Karpas-422 (cell line): ENCODE data around the gene MOCOS. TPM values are rescaled to one million over a fixed set of nuclear protein-coding genes. Genes with fewer than 3 reads are reported as not detected.

Source experiments
- DNase-seq: peaks from one replicate; pipeline ENCODE4 v3.0.0-alpha.2; 2015
- H2AFZ ChIP-seq: fragments of 200-600 bp; sonication (generic); 2 replicates; pipeline ENCODE4 v1.6.1; 2014; ENCODE audit warnings: antibody characterized with exemption, low read length, mixed read lengths
- H3K27ac ChIP-seq: fragments of 200-600 bp; sonication (generic); 2 replicates; pipeline ENCODE4 v1.5.1; 2014; ENCODE audit warnings: mild to moderate bottlenecking, low read length, moderate library complexity
- H3K27me3 ChIP-seq: fragments of 200-600 bp; sonication (generic); 2 replicates; pipeline ENCODE4 v1.6.1; 2014; ENCODE audit warnings: low read length, mixed read lengths
- H3K36me3 ChIP-seq: fragments of 200-600 bp; sonication (generic); 2 replicates; pipeline ENCODE4 v1.6.1; 2014; ENCODE audit warnings: low read length, mixed read lengths; ENCODE audit not compliant: insufficient read depth
- H3K4me1 ChIP-seq: fragments of 200-600 bp; sonication (generic); 2 replicates; pipeline ENCODE4 v1.6.1; 2014; ENCODE audit warnings: mild to moderate bottlenecking, low read length, mixed read lengths
- H3K4me2 ChIP-seq: fragments of 200-600 bp; sonication (generic); 2 replicates; pipeline ENCODE4 v1.6.1; 2014; ENCODE audit warnings: low read length, low read depth, mild to moderate bottlenecking; ENCODE audit not compliant: poor library complexity, severe bottlenecking
- H3K4me3 ChIP-seq: fragments of 200-600 bp; sonication (generic); 2 replicates; pipeline ENCODE4 v1.5.1; 2014; ENCODE audit warnings: mild to moderate bottlenecking, antibody characterized with exemption, low read length, mixed read lengths
- H3K79me2 ChIP-seq: fragments of 200-600 bp; sonication (generic); 2 replicates; pipeline ENCODE4 v1.6.1; 2014; ENCODE audit warnings: mild to moderate bottlenecking, low read length, mixed read lengths
- H3K9ac ChIP-seq: fragments of 200-600 bp; sonication (generic); 2 replicates; pipeline ENCODE4 v1.6.0; 2014; ENCODE audit warnings: low read length
- H3K9me2 ChIP-seq: fragments of 200-600 bp; sonication (generic), shearing (Covaris generic); replicated peaks from 2 replicates; pipeline ENCODE4 v1.6.0; 2014; ENCODE audit warnings: mild to moderate bottlenecking, low read length, moderate library complexity; ENCODE audit not compliant: insufficient read depth
- H3K9me3 ChIP-seq: fragments of 300-700, 200-600 bp; sonication (generic); 2 replicates; pipeline ENCODE4 v1.6.1; 2014; ENCODE audit warnings: low read length, mixed read lengths
- H4K20me1 ChIP-seq: fragments of 200-600 bp; sonication (generic); 2 replicates; pipeline ENCODE4 v1.6.1; 2014; ENCODE audit warnings: mild to moderate bottlenecking, antibody characterized with exemption, low read length, low read depth; ENCODE audit not compliant: insufficient read depth
- total RNA-seq: library from RNA; depleted of rRNA; stranded (reverse); fragments of >200 nt; shearing (Covaris generic); gene quantifications from 2 replicates; pipeline ENCODE4 v1.2.3, GENCODE V29; 2014; ENCODE audit warnings: low replicate concordance

The MOCOS gene
- total RNA-seq, 1 experiment from 2014 or later, result not detected

- Histone ChIP-seq H4K20me1 (no peaks in the 10 kb centered on the region), H3K27ac (no peak overlapping the region), H3K4me1 (no peaks in the 10 kb centered on the region), H3K4me2 (no peak overlapping the region), H3K9ac (no peak overlapping the region), H3K9me2 (no peaks in the 10 kb centered on the region), H3K36me3 (no peaks in the 10 kb centered on the region), H3K9me3 (no peaks in the 10 kb centered on the region), H3K27me3 (no peaks in the 10 kb centered on the region), H2AFZ (no peak overlapping the region), H3K79me2 (no peaks in the 10 kb centered on the region), H3K4me3 (no peak overlapping the region)
- no peak for DNase-seq
Measured at GRCh38 chr18:36299015-36299414, 111.7 kb downstream of the MOCOS start.

DNA sequence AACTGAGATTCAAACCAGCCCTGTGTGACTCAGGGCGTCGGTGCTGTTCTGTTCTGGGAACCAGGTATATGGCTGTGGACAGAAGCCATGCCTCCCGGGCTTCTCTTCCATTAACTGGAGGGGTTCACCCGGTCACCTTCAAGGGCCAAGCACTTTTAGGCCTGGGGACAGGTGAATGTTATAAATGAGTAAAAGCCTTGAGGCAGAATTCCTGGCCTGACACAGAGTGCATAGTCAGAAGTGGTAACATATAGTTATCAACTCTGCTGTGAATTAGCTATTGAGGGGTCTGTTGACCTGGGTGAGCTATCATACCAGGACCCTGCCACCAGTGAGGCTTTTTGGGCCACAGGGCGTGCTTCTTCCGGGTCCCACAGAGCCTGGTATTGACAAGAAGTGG, 112.9 kb downstream of the MOCOS start:
- Histone ChIP-seq H3K4me3 (no peak overlapping the region), H3K9ac (no peak overlapping the region), H4K20me1 (no peaks in the 10 kb centered on the region), H3K79me2 (no peaks in the 10 kb centered on the region), H3K9me3 (no peaks in the 10 kb centered on the region), H2AFZ (no peak overlapping the region), H3K9me2 (no peaks in the 10 kb centered on the region), H3K4me1 (no peaks in the 10 kb centered on the region), H3K27ac (no peak overlapping the region), H3K4me2 (no peak overlapping the region), H3K36me3 (no peaks in the 10 kb centered on the region), H3K27me3 (no peaks in the 10 kb centered on the region)
- no peak for DNase-seq

DNA sequence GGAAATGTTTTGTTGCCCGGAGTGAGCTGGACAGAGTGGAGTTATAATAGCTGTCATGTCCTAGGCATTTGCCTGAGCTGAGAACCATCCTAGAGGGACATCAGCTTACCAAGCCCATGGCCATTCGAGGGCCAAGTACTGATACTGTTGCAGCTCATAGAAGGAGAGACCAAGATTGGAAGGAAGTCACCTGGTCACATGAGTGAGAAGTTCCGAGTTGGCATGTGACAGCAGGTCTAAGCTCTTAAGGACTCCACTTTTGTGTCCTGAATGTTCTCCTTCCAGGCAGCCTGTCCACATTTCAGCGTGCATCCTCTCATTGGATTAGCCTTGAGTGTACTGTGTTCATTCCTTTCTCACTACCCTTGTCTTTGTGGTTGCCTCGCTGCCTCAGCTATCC, 114.6 kb downstream of the MOCOS start:
- H3K4me2 ChIP-seq, result no peak overlapping the region

DNA sequence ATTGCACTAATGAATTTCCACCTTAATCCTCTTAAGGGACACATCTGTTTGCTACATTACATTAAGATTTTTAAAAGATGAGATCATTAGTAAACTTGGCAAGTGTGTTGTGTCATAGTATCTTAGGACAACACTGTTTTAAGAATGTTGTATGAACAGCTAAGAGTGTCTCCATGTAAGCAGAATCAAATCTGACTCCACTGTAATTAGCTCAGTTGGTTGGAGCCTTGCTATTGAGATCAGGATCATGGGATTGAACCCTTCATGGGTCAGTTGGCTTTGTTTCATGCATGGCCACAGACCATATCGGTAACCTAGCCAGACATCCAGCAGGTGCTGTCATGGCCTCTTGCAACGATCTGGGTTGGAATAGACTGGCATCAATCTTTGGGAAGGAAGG, 115.4 kb downstream of the MOCOS start:
- no peaks in the 10 kb centered on the region for H3K79me2 ChIP-seq
- no peaks in the 10 kb centered on the region for H3K9me2 ChIP-seq
- H4K20me1 ChIP-seq, result no peaks in the 10 kb centered on the region
- H3K9me3 ChIP-seq, result no peaks in the 10 kb centered on the region
- H3K4me1 ChIP-seq, result no peaks in the 10 kb centered on the region
- no peak overlapping the region for H3K4me3 ChIP-seq
- no peak overlapping the region for H3K9ac ChIP-seq
- 0 out of 2 replicates have a peak, but pooled peaks cover 3% of the 10 kb centered on the region for H3K27me3 ChIP-seq
- no peaks in the 10 kb centered on the region for H3K36me3 ChIP-seq
- H3K4me2 ChIP-seq, result no peak overlapping the region
- no peak overlapping the region for H3K27ac ChIP-seq
- H2AFZ ChIP-seq, result no peak overlapping the region
- DNase-seq, result no peak

More for the DNA sequence above, 114.6 kb downstream of the MOCOS start:
- Histone ChIP-seq H3K27me3 (no peaks in the 10 kb centered on the region), H3K4me1 (no peaks in the 10 kb centered on the region), H3K9me2 (no peaks in the 10 kb centered on the region), H2AFZ (no peak overlapping the region), H3K4me3 (no peak overlapping the region), H3K9ac (no peak overlapping the region), H4K20me1 (no peaks in the 10 kb centered on the region), H3K9me3 (no peaks in the 10 kb centered on the region), H3K36me3 (no peaks in the 10 kb centered on the region), H3K79me2 (no peaks in the 10 kb centered on the region), H3K27ac (no peak overlapping the region)
- DNase-seq, result no peak

GRCh38 chr18:36303211-36303844, 116.0 kb downstream of the MOCOS start:
- Histone ChIP-seq H3K27me3 (0 out of 2 replicates have a peak, but pooled peaks cover 3% of the 10 kb centered on the region), H3K27ac (no peak overlapping the region)

GRCh38 chr18:36304723-36305122, 117.4 kb downstream of the MOCOS start:
- Histone ChIP-seq H3K9me3 (no peaks in the 10 kb centered on the region), H4K20me1 (no peaks in the 10 kb centered on the region), H3K27ac (no peak overlapping the region), H3K4me3 (no peak overlapping the region), H2AFZ (no peak overlapping the region), H3K9me2 (no peaks in the 10 kb centered on the region), H3K9ac (no peak overlapping the region), H3K36me3 (no peaks in the 10 kb centered on the region), H3K4me1 (no peaks in the 10 kb centered on the region), H3K79me2 (no peaks in the 10 kb centered on the region), H3K27me3 (0 out of 2 replicates have a peak, but pooled peaks cover 3% of the 10 kb centered on the region), H3K4me2 (no peak overlapping the region)
- no peak for DNase-seq

More at GRCh38 chr18:36303211-36303844, 116.0 kb downstream of the MOCOS start:
- Histone ChIP-seq H3K9ac (no peak overlapping the region), H3K36me3 (no peaks in the 10 kb centered on the region), H2AFZ (no peak overlapping the region), H3K4me1 (no peaks in the 10 kb centered on the region), H3K4me2 (no peak overlapping the region), H3K9me3 (no peaks in the 10 kb centered on the region), H4K20me1 (no peaks in the 10 kb centered on the region), H3K79me2 (no peaks in the 10 kb centered on the region), H3K4me3 (no peak overlapping the region), H3K9me2 (no peaks in the 10 kb centered on the region)
- DNase-seq, result no peak

- Histone ChIP-seq H3K9me2 (no peaks in the 10 kb centered on the region), H3K4me3 (no peak overlapping the region), H3K4me1 (no peaks in the 10 kb centered on the region), H4K20me1 (no peaks in the 10 kb centered on the region), H3K9me3 (no peaks in the 10 kb centered on the region), H3K27ac (no peak overlapping the region), H3K27me3 (0 out of 2 replicates have a peak, but pooled peaks cover 3% of the 10 kb centered on the region), H2AFZ (no peak overlapping the region), H3K79me2 (no peaks in the 10 kb centered on the region), H3K36me3 (no peaks in the 10 kb centered on the region), H3K4me2 (no peak overlapping the region), H3K9ac (no peak overlapping the region)
- DNase-seq, result no peak
Measured at GRCh38 chr18:36305375-36305774, 118.1 kb downstream of the MOCOS start.

GRCh38 chr18:36307513-36307912, 120.2 kb downstream of the MOCOS start:
- no peak overlapping the region for H3K4me3 ChIP-seq
- no peaks in the 10 kb centered on the region for H3K36me3 ChIP-seq
- H3K9me2 ChIP-seq, result no peaks in the 10 kb centered on the region
- no peaks in the 10 kb centered on the region for H4K20me1 ChIP-seq
- no peak overlapping the region for H3K9ac ChIP-seq
- no peak overlapping the region for H3K4me2 ChIP-seq
- no peak for DNase-seq
- H2AFZ ChIP-seq, result no peak overlapping the region
- H3K9me3 ChIP-seq, result no peaks in the 10 kb centered on the region
- H3K27ac ChIP-seq, result no peak overlapping the region
- 0 out of 2 replicates have a peak, but pooled peaks cover 3% of the 10 kb centered on the region for H3K27me3 ChIP-seq
- H3K79me2 ChIP-seq, result no peaks in the 10 kb centered on the region
- H3K4me1 ChIP-seq, result no peaks in the 10 kb centered on the region
